Right lobe of liver (tissue), 6 donors: ENCODE data around the gene ELF2. TPM values are rescaled to one million over a fixed set of nuclear protein-coding genes. Genes with fewer than 3 reads are reported as not detected.

Experiments used
- ATAC-seq, 4 donors: fragments of 200-7000 bp; cut with Tn5 transposase; one replicate each; pipeline ENCODE4 v1.9.1; 2020; ENCODE audit warnings: mild to moderate bottlenecking in 4 of 4, moderate library complexity in 4 of 4
- DNase-seq, 3 donors: peaks; one replicate each; pipeline ENCODE4 v3.0.0-alpha.2; 2020
- H3K27ac ChIP-seq, 3 donors: fragments of 200-600 bp; one replicate each; pipeline ENCODE4 v1.8.0; 2022
- H3K27me3 ChIP-seq, 2 donors: fragments of 200-600 bp; one replicate each; pipeline ENCODE4 v1.8.0; 2022
- H3K36me3 ChIP-seq, 4 donors: fragments of 200-600 bp; sonication (generic) in 1 of 4; one replicate each; pipeline versions ENCODE4 v1.5.1 to v1.8.0; 2017 to 2022; ENCODE audit warnings: control low read depth in 1 of 4
- H3K4me1 ChIP-seq, 4 donors: fragments of 200-600 bp; sonication (generic) in 1 of 4; one replicate each; pipeline versions ENCODE4 v1.5.1 to v1.8.0; 2017 to 2022; ENCODE audit warnings: control low read depth in 1 of 4
- H3K4me3 ChIP-seq, 3 donors: fragments of 200-600 bp; one replicate each; pipeline ENCODE4 v1.8.0; 2022
- H3K9me3 ChIP-seq, 4 donors: fragments of 200-600 bp; sonication (generic) in 1 of 4; one replicate each; pipeline versions ENCODE4 v1.5.1 to v1.8.0; 2017 to 2022; ENCODE audit warnings: control low read depth in 1 of 4
- POLR2A ChIP-seq: fragments of 450-650 bp; IDR thresholded peaks from one replicate; pipeline ENCODE4 v1.6.1; 2017; ENCODE audit warnings: antibody characterized with exemption, mild to moderate bottlenecking
- WGBS: methylation state at CpG from one replicate; pipeline ENCODE4 v1.1.6; 2018; ENCODE audit warnings: low coverage, low lambda C conversion rate; ENCODE audit not compliant: insufficient coverage; ENCODE audit errors: missing lambda C conversion rate; 5-methylcytosine and 5-hydroxymethylcytosine counted together
- intact Hi-C, 2 donors: fragments of 100-400 bp; cut with DNase I; formaldehyde crosslinking; loops; one replicate each; pipeline versions ENCODE4 v1.11.2 to v1.14.1; 2022
- total RNA-seq, 6 experiments: library from RNA; depleted of rRNA in 2 of 6; stranded (reverse); fragments of >200 nt in 2 of 6; fragmentation: NEBNext Ultra II Directional in 3 of 6; extraction: Animal tissue kit (Norgen Biotek cat#: 25700) in 3 of 6; gene quantifications; one replicate each; pipeline versions ENCODE4 v1.1.0 to v1.2.4, GENCODE V29; 2016 to 2023
- TF ChIP-seq, protein P1 (sequence below), 4 donors: fragments of 200-600 bp in 3 of 4; fragments of 450-650 bp in 1 of 4; IDR thresholded peaks; one replicate each; pipeline versions ENCODE4 v1.5.1 to v1.8.0; 2016 to 2022; ENCODE audit warnings: antibody characterized with exemption in 4 of 4, mild to moderate bottlenecking in 2 of 4
- donor health status: DM: no; HTN: yes; CAD: no.
- donor health status: DM: no; HTN: no; CAD: no.
- donor health status: DM: no; HTN: no; CAD: no.
- donor health status: DM: no; HTN: yes; CAD: no.
- donor health status: DM: no; HTN: yes; CAD: no.

Gene ELF2
- total RNA-seq, 6 experiments from 2014 or later, result 14.0 to 24.3 (median 16.7) TPM

DNA sequence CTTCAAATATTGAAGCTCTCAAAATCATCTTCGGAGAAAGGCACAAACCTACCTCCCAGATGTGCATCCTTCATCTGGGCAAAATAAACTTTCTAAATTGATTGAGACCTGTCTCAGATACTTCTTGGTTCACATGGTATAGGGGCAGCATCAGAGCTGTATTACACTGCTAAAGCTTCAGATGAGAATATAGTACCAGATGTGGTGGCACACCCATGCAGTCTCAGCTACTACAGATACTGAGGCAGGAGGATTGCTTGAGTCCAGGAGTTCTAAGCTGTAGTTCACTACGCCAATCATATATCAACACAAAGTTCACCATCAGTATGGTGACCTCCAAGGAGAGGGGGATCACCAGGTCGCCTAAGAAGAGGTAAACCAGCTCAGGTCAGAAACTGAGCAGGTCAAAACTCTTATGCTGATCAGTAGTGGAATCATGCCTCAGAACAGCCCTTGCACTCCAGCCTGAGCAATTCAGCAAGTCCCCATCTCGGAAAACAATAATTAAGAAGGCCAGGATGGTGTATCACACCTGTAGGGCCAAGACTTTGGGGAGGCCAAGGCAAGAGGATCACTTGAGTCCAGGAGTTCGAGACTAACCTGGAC, 22.0 kb downstream of the ELF2 start:
- Histone ChIP-seq H3K27ac (no peak overlapping the region), H3K9me3 (no peaks in the 10 kb centered on the region), H3K4me3 (no peak overlapping the region), H3K4me1 (no peaks in the 10 kb centered on the region), H3K27me3 (no peaks in the 10 kb centered on the region), H3K36me3 (no peaks in the 10 kb centered on the region)
- ATAC-seq (no peak), DNase-seq (no peak)
- intact Hi-C loops, result no loop called here
- 91% methylated on average over 4 of the region's 5 CpGs for WGBS
- TF ChIP-seq POLR2A, result no peak
- TF ChIP-seq, protein P1, sequence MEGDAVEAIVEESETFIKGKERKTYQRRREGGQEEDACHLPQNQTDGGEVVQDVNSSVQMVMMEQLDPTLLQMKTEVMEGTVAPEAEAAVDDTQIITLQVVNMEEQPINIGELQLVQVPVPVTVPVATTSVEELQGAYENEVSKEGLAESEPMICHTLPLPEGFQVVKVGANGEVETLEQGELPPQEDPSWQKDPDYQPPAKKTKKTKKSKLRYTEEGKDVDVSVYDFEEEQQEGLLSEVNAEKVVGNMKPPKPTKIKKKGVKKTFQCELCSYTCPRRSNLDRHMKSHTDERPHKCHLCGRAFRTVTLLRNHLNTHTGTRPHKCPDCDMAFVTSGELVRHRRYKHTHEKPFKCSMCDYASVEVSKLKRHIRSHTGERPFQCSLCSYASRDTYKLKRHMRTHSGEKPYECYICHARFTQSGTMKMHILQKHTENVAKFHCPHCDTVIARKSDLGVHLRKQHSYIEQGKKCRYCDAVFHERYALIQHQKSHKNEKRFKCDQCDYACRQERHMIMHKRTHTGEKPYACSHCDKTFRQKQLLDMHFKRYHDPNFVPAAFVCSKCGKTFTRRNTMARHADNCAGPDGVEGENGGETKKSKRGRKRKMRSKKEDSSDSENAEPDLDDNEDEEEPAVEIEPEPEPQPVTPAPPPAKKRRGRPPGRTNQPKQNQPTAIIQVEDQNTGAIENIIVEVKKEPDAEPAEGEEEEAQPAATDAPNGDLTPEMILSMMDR (IDR thresholded peaks at IDR 0.05), result no peak

DNA sequence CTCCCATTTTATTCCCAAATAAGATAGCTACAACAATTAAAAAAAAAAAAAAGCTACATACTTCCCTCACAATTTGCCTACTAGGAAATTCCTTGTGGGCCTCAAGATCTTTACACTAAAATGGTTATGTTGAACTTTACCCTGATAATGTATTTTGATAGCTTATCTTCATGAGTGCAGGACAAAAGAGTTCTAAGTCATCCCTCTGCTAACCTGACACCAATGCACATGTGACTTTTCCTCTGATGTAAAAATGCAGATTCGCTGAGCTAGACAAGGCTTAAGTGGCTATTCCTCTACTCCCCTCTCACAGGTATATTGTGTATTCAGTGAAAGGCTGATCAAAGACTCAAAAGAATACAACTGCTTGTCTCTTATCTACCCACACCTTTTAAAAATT, 22.5 kb downstream of the ELF2 start:
- H3K27ac ChIP-seq, result no peak overlapping the region
- no peak overlapping the region for H3K4me3 ChIP-seq
- no peaks in the 10 kb centered on the region for H3K27me3 ChIP-seq
- no peaks in the 10 kb centered on the region for H3K36me3 ChIP-seq
- no peaks in the 10 kb centered on the region for H3K9me3 ChIP-seq
- intact Hi-C loops, result no loop called here
- no peak for TF ChIP-seq POLR2A
- TF ChIP-seq, protein P1 (IDR thresholded peaks at IDR 0.05), result no peak
- 78% methylated on average over 1 of the region's 1 CpG for WGBS
- DNase-seq, result no peak
- no peaks in the 10 kb centered on the region for H3K4me1 ChIP-seq
- no peak for ATAC-seq

GRCh38 chr4:139154134-139154421, 22.9 kb downstream of the ELF2 start:
- no peak overlapping the region for H3K27ac ChIP-seq
- H3K27me3 ChIP-seq, result no peaks in the 10 kb centered on the region
- 79% methylated on average over 2 of the region's 2 CpGs for WGBS
- no peak for TF ChIP-seq POLR2A
- TF ChIP-seq, protein P1 (IDR thresholded peaks at IDR 0.05), result no peak
- intact Hi-C loops, result no loop called here
- no peak overlapping the region for H3K4me3 ChIP-seq
- ATAC-seq (no peak), DNase-seq (no peak)
- H3K4me1 ChIP-seq, result no peaks in the 10 kb centered on the region
- no peaks in the 10 kb centered on the region for H3K36me3 ChIP-seq
- no peaks in the 10 kb centered on the region for H3K9me3 ChIP-seq

DNA sequence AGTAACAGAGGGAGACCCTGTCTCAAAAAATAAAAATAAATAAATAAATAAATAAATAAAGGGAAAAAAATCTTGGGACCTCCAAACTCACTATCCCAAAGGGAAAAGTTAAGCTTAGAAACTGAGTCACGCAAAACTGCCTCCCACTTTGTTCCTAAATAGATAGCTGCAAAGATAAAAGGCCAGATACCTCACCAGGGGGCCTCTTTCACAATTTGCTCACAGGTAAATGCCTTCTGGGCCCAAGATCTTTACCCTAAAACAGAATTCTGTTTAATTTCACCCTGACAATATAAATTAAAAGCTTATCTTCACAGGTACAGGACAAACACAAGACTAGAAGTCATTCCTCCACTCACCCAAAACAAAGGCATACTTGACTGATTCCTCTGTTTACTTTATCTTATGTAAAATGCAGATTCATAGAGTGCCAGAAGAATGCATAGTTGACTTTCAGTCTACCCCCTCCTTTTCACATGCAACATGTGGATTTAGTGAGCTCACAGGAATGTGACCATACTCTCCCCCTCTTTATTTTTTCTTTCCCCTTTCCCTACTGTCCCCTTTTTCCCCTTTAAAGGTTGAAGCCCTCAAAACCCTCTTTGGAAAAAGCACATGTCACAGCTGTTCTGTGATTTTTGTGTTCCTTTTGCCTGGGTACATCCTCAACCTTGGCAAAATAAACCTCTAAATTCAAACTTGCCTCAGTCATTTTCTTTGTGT, 23.4 kb downstream of the ELF2 start:
- no peaks in the 10 kb centered on the region for H3K4me1 ChIP-seq
- intact Hi-C loops, result no loop called here
- H3K4me3 ChIP-seq, result no peak overlapping the region
- ATAC-seq, result no peak
- TF ChIP-seq, protein P1 (IDR thresholded peaks at IDR 0.05), result no peak
- no peak for TF ChIP-seq POLR2A
- no peaks in the 10 kb centered on the region for H3K9me3 ChIP-seq
- H3K27me3 ChIP-seq, result no peaks in the 10 kb centered on the region
- no peak overlapping the region for H3K27ac ChIP-seq
- no peaks in the 10 kb centered on the region for H3K36me3 ChIP-seq
- DNase-seq, result no peak
- 88% methylated on average over 1 of the region's 1 CpG for WGBS
